Heart left ventricle (tissue), 13 donors: ENCODE results near the gene CRP.

Experiments used
- POLR2A ChIP-seq, 2 donors: fragments of 450-650 bp; IDR thresholded peaks; one replicate each; pipeline ENCODE4 v1.6.1; 2017; ENCODE audit warnings: antibody characterized with exemption in 2 of 2, mild to moderate bottlenecking in 2 of 2, moderate library complexity in 2 of 2
- TF ChIP-seq, protein P1 (sequence below), 12 donors: fragments of 200-600 bp; sonication (generic) in 4 of 12; IDR thresholded peaks; one replicate each; pipeline versions ENCODE4 v1.5.0 to v1.8.0; 2018 to 2022; ENCODE audit warnings: antibody characterized with exemption in 12 of 12, mild to moderate bottlenecking in 5 of 12
- donor health status: ischemic (EF 13 %, LVEDD 7.1; RV severe dilation, severe dysfunction).
- donor health status: DM: no; HTN: yes; CAD: no.
- donor health status: DM: no; HTN: no; CAD: no.
- donor health status: ischemic (EF 25% LVEDD 6.9; RV normal size, moderate dysfunction).
- donor health status: ischemic (EF 25% LVEDD 5.7; RV mildly dilated, moderate dysfunction).
- donor health status: ischemic (EF 35%, LVEDD 5.7; RV mildly dilated, moderate dysfunction).
- donor health status: nonischemic (EF 11% LVEDD 7.7; RV severe dilation, severe dysfunction).
- donor health status: DM: yes; HTN: yes; CAD: no.
- donor health status: PGD.
- donor health status: ischemic (EF 29% LVEDD 5.4; RV normal size, mild dysfunction).
- donor health status: nonischemic (EF 23%, LVEDD 6.1; RV moderate dilation, normal function).

- TF ChIP-seq, protein P1, sequence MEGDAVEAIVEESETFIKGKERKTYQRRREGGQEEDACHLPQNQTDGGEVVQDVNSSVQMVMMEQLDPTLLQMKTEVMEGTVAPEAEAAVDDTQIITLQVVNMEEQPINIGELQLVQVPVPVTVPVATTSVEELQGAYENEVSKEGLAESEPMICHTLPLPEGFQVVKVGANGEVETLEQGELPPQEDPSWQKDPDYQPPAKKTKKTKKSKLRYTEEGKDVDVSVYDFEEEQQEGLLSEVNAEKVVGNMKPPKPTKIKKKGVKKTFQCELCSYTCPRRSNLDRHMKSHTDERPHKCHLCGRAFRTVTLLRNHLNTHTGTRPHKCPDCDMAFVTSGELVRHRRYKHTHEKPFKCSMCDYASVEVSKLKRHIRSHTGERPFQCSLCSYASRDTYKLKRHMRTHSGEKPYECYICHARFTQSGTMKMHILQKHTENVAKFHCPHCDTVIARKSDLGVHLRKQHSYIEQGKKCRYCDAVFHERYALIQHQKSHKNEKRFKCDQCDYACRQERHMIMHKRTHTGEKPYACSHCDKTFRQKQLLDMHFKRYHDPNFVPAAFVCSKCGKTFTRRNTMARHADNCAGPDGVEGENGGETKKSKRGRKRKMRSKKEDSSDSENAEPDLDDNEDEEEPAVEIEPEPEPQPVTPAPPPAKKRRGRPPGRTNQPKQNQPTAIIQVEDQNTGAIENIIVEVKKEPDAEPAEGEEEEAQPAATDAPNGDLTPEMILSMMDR (IDR thresholded peaks at IDR 0.05), result no peak
- TF ChIP-seq POLR2A (IDR thresholded peaks at IDR 0.05), result no peak
Measured at GRCh38 chr1:159756397-159756796, 42.0 kb upstream of the CRP start.
